OCI-LY1 (cell line): ENCODE results near the gene BOK.
"Not testable (repeated sequence)": the region's sequence is repeated elsewhere in the genome, so short reads cannot be mapped to it uniquely, and the experiment has no call there.

ENCODE experiments used
- EZH2 ChIP-seq: fragments of 200-600 bp; sonication (generic), shearing (Covaris generic); IDR thresholded peaks from 2 replicates; pipeline ENCODE4 v1.8.0; 2017; ENCODE audit warnings: borderline replicate concordance, mixed run types, mild to moderate bottlenecking, antibody characterized with exemption, low read length, moderate library complexity, mixed read lengths
- TF ChIP-seq, protein P1 (sequence below): fragments of 200-600 bp; sonication (generic), shearing (Covaris generic); IDR thresholded peaks from 2 replicates; pipeline ENCODE4 v1.5.1; 2017; ENCODE audit warnings: mild to moderate bottlenecking, antibody characterized with exemption, low read length, moderate library complexity, mixed read lengths

GRCh38 chr2:241566021-241566420 lies 7.5 kb downstream of the BOK start:
- not testable (repeated sequence) for TF ChIP-seq EZH2
- TF ChIP-seq, protein P1, sequence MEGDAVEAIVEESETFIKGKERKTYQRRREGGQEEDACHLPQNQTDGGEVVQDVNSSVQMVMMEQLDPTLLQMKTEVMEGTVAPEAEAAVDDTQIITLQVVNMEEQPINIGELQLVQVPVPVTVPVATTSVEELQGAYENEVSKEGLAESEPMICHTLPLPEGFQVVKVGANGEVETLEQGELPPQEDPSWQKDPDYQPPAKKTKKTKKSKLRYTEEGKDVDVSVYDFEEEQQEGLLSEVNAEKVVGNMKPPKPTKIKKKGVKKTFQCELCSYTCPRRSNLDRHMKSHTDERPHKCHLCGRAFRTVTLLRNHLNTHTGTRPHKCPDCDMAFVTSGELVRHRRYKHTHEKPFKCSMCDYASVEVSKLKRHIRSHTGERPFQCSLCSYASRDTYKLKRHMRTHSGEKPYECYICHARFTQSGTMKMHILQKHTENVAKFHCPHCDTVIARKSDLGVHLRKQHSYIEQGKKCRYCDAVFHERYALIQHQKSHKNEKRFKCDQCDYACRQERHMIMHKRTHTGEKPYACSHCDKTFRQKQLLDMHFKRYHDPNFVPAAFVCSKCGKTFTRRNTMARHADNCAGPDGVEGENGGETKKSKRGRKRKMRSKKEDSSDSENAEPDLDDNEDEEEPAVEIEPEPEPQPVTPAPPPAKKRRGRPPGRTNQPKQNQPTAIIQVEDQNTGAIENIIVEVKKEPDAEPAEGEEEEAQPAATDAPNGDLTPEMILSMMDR = not testable (repeated sequence)
